HUES64 (cell line): ENCODE measurements around the gene PRKCB.
"Not testable (repeated sequence)": the region's sequence is repeated elsewhere in the genome, so short reads cannot be mapped to it uniquely, and the experiment has no call there.

Experiments
- H3K27ac ChIP-seq: 2 replicates; pipeline ENCODE4 v1.7.0; 2013; ENCODE audit warnings: low read depth, low read length, inconsistent platforms
- H3K27me3 ChIP-seq: 2 replicates; pipeline ENCODE4 v1.6.1; 2013; ENCODE audit warnings: mild to moderate bottlenecking, low read length; ENCODE audit not compliant: insufficient read depth
- H3K36me3 ChIP-seq: 2 replicates; pipeline ENCODE4 v1.6.1; 2013; ENCODE audit warnings: mild to moderate bottlenecking, low read length; ENCODE audit not compliant: insufficient read depth
- H3K4me1 ChIP-seq: 2 replicates; pipeline ENCODE4 v1.6.1; 2013; ENCODE audit warnings: mild to moderate bottlenecking, low read length, moderate library complexity; ENCODE audit not compliant: insufficient read depth
- H3K4me3 ChIP-seq: 2 replicates; pipeline ENCODE4 v1.5.1; 2013; ENCODE audit warnings: mild to moderate bottlenecking, low read length, moderate library complexity
- H3K9ac ChIP-seq: 2 replicates; pipeline ENCODE4 v1.6.1; 2013; ENCODE audit warnings: mild to moderate bottlenecking, low read depth, low read length
- H3K9me3 ChIP-seq: 2 replicates; pipeline ENCODE4 v1.6.1; 2013; ENCODE audit warnings: low read depth, low read length; ENCODE audit not compliant: insufficient read depth
- WGBS: fragments of 150-250, 120-280 bp; methylation state at CpG from one replicate; pipeline ENCODE4 v1.1.7; 2013; ENCODE audit warnings: missing lambda C conversion rate; 5-methylcytosine and 5-hydroxymethylcytosine counted together

PRKCB gene

GRCh38 chr16:24101431-24101830, 265.6 kb downstream of the PRKCB start:
- Histone ChIP-seq H3K27ac (no peak overlapping the region), H3K9ac (no peak overlapping the region), H3K9me3 (no peaks in the 10 kb centered on the region), H3K36me3 (no peaks in the 10 kb centered on the region), H3K4me1 (peaks cover 28% of the 10 kb centered on the region), H3K27me3 (no peaks in the 10 kb centered on the region), H3K4me3 (no peak overlapping the region)
- WGBS = 100% methylated on average over 1 of the region's 2 CpGs

- Histone ChIP-seq H3K4me3 (no peak overlapping the region), H3K27ac (no peak overlapping the region), H3K36me3 (no peaks in the 10 kb centered on the region), H3K9ac (no peak overlapping the region), H3K9me3 (no peaks in the 10 kb centered on the region), H3K27me3 (no peaks in the 10 kb centered on the region), H3K4me1 (peaks cover 28% of the 10 kb centered on the region)
- WGBS = 79% methylated on average over 4 of the region's 4 CpGs
These were observed 266.5 kb downstream of the PRKCB start for GRCh38 chr16:24102209-24102660.

GRCh38 chr16:24105471-24105870, 269.7 kb downstream of the PRKCB start:
- not testable (repeated sequence) for H3K4me1 ChIP-seq, H3K4me3 ChIP-seq, H3K27ac ChIP-seq, H3K36me3 ChIP-seq, H3K9me3 ChIP-seq, H3K9ac ChIP-seq, H3K27me3 ChIP-seq
- WGBS = 100% methylated on average over 2 of the region's 2 CpGs

- not testable (repeated sequence) for H3K4me3 ChIP-seq, H3K9me3 ChIP-seq, H3K36me3 ChIP-seq, H3K27ac ChIP-seq, H3K27me3 ChIP-seq, H3K4me1 ChIP-seq, H3K9ac ChIP-seq
- 100% methylated on average over 1 of the region's 1 CpG for WGBS
These were observed 272.3 kb downstream of the PRKCB start for GRCh38 chr16:24108090-24108489.

GRCh38 chr16:24111724-24112302, 276.0 kb downstream of the PRKCB start:
- Histone ChIP-seq H3K27me3 (no peaks in the 10 kb centered on the region), H3K4me1 (peaks cover 2% of the 10 kb centered on the region; the same call in 1 of the 2 replicates), H3K4me3 (no peak overlapping the region), H3K9ac (no peak overlapping the region), H3K9me3 (no peaks in the 10 kb centered on the region), H3K27ac (no peak overlapping the region), H3K36me3 (no peaks in the 10 kb centered on the region)
- WGBS = 81% methylated on average over 3 of the region's 3 CpGs

- Histone ChIP-seq H3K9ac (no peak overlapping the region), H3K27ac (no peak overlapping the region), H3K27me3 (no peaks in the 10 kb centered on the region), H3K4me1 (peaks cover 16% of the 10 kb centered on the region), H3K4me3 (no peak overlapping the region), H3K9me3 (no peaks in the 10 kb centered on the region), H3K36me3 (no peaks in the 10 kb centered on the region)
- 90% methylated on average over 2 of the region's 2 CpGs for WGBS
These were observed 277.4 kb downstream of the PRKCB start for GRCh38 chr16:24113115-24113745.

GRCh38 chr16:24114876-24115275, 279.1 kb downstream of the PRKCB start:
- H3K27ac ChIP-seq = no peak overlapping the region
- 96% methylated on average over 2 of the region's 2 CpGs for WGBS
- no peak overlapping the region for H3K4me3 ChIP-seq
- peaks cover 24% of the 10 kb centered on the region for H3K4me1 ChIP-seq
- H3K9me3 ChIP-seq = no peaks in the 10 kb centered on the region
- no peaks in the 10 kb centered on the region for H3K36me3 ChIP-seq
- no peaks in the 10 kb centered on the region for H3K27me3 ChIP-seq
- H3K9ac ChIP-seq = no peak overlapping the region

GRCh38 chr16:24116046-24116776, 280.4 kb downstream of the PRKCB start:
- no peak overlapping the region for H3K27ac ChIP-seq
- H3K9me3 ChIP-seq = no peaks in the 10 kb centered on the region
- no peak overlapping the region for H3K4me3 ChIP-seq
- H3K27me3 ChIP-seq = no peaks in the 10 kb centered on the region
- peaks cover 25% of the 10 kb centered on the region for H3K4me1 ChIP-seq
- 95% methylated on average over 8 of the region's 10 CpGs for WGBS
- no peak overlapping the region for H3K9ac ChIP-seq
- H3K36me3 ChIP-seq = no peaks in the 10 kb centered on the region

GRCh38 chr16:24116989-24117388, 281.2 kb downstream of the PRKCB start:
- WGBS = 83% methylated on average over 9 of the region's 9 CpGs
- no peak overlapping the region for H3K9ac ChIP-seq

GRCh38 chr16:24117680-24118079, 281.9 kb downstream of the PRKCB start:
- Histone ChIP-seq H3K9ac (no peak overlapping the region), H3K27me3 (no peaks in the 10 kb centered on the region), H3K9me3 (no peaks in the 10 kb centered on the region), H3K36me3 (no peaks in the 10 kb centered on the region), H3K4me1 (peaks cover 25% of the 10 kb centered on the region), H3K4me3 (no peak overlapping the region), H3K27ac (no peak overlapping the region)
- WGBS = 66% methylated on average over 8 of the region's 8 CpGs

More at GRCh38 chr16:24116989-24117388, 281.2 kb downstream of the PRKCB start:
- Histone ChIP-seq H3K9me3 (no peaks in the 10 kb centered on the region), H3K36me3 (no peaks in the 10 kb centered on the region), H3K4me1 (peaks cover 25% of the 10 kb centered on the region), H3K4me3 (no peak overlapping the region), H3K27me3 (no peaks in the 10 kb centered on the region), H3K27ac (no peak overlapping the region)

GRCh38 chr16:24118126-24118821, 282.5 kb downstream of the PRKCB start:
- Histone ChIP-seq H3K27me3 (no peaks in the 10 kb centered on the region), H3K9ac (no peak overlapping the region), H3K4me1 (peaks cover 25% of the 10 kb centered on the region), H3K36me3 (no peaks in the 10 kb centered on the region), H3K4me3 (no peak overlapping the region), H3K9me3 (no peaks in the 10 kb centered on the region), H3K27ac (no peak overlapping the region)
- 84% methylated on average over 7 of the region's 7 CpGs for WGBS
